Fibroblast of pulmonary artery (primary cell): ENCODE measurements around the gene LGI1.

Source experiments
- DNase-seq: peaks from one replicate; pipeline ENCODE4 v3.0.0-alpha.2; 2010; ENCODE audit warnings: low read depth
- H3K4me3 ChIP-seq: replicated peaks from 2 replicates; pipeline ENCODE4 v1.5.1; 2011; ENCODE audit warnings: low read depth, mild to moderate bottlenecking, control low read depth, low read length, moderate library complexity
- TF ChIP-seq, protein P1 (sequence below): IDR thresholded peaks from 2 replicates; pipeline ENCODE4 v1.5.1; 2011; ENCODE audit warnings: mild to moderate bottlenecking, control low read depth, low read length, inconsistent platforms; ENCODE audit errors: missing control alignments

LGI1 gene

DNA sequence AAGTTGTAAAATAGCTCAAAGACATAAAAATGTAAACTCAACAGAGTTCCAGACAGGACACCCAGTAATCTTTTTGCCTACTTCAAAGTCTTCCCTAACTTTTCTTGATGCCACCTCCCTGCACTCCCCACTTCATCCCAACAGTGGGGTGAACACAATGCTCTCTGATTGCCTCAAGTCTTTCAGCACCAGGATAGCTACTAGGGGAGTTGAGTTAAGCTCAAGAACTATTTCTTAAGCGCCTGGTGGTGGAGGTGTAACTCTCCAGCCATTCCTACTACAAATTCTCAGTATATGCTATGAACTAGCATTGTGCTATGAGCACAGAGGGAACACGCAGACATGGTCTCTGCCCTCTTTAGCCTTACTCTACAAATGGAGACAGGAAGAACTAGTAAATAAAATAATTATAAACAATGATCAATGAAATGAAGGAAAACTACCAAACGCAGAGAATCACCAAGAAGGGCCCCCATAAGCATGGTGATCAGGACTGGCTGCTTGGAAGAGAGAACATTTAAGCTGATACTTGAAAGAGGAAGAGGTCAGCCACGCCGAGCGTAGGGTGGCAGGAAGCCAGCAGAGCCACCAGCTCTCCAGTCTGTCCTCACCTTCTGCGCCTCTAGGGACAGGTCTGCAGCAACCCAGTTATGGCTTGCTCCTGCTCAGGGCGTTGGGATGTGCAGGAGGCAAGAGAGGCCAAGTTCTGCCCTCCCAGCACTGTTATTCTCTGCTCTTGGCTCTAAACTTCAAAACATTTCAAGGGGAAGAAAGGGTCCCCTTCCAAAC, 38.6 kb upstream of the LGI1 start:
- peak; percentile 3 for DNase-seq
- no peak overlapping the region for H3K4me3 ChIP-seq
- TF ChIP-seq, protein P1, sequence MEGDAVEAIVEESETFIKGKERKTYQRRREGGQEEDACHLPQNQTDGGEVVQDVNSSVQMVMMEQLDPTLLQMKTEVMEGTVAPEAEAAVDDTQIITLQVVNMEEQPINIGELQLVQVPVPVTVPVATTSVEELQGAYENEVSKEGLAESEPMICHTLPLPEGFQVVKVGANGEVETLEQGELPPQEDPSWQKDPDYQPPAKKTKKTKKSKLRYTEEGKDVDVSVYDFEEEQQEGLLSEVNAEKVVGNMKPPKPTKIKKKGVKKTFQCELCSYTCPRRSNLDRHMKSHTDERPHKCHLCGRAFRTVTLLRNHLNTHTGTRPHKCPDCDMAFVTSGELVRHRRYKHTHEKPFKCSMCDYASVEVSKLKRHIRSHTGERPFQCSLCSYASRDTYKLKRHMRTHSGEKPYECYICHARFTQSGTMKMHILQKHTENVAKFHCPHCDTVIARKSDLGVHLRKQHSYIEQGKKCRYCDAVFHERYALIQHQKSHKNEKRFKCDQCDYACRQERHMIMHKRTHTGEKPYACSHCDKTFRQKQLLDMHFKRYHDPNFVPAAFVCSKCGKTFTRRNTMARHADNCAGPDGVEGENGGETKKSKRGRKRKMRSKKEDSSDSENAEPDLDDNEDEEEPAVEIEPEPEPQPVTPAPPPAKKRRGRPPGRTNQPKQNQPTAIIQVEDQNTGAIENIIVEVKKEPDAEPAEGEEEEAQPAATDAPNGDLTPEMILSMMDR: no peak

DNA sequence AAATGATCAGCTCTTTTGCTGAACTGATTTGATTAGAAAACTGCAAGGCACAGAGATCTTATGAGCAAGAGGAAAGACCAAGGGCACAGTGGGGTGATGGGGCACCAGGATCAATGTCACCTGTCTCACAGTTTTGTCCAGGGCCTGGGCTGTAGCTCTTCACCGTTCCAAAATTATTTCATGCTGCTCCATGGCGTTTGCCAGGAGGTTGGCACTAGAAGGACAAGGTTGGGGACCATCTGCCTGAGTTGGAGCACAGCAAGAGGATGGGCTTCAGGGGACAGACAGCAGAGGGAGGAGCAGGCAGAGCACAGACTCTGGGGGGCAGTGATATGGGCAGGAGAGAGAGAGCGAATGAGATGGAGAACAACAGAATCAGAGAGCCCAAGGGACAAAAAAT, 37.8 kb upstream of the LGI1 start:
- no peak overlapping the region for H3K4me3 ChIP-seq
- TF ChIP-seq, protein P1: no peak
- DNase-seq: no peak

DNA sequence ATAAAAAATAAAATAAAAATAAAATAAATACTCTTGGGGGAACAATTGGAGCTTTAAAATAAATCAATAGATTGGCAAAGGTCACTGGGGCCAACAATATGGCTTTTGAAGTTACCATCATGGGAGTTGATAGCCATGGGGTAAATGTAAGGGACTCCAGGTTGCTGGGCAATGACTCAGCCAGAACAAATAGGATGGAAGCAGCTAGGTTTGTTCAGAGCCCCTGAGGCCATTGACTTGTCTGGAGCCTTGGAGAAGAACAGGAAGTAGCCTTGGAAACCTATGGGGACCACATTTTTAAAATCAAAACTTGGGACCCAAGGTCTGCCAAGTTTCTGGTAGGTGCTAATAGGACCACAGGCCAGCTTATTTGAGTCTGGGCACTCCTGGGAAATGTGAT, 35.2 kb upstream of the LGI1 start:
- TF ChIP-seq, protein P1: no peak
- H3K4me3 ChIP-seq: no peak overlapping the region
- no peak for DNase-seq

DNA sequence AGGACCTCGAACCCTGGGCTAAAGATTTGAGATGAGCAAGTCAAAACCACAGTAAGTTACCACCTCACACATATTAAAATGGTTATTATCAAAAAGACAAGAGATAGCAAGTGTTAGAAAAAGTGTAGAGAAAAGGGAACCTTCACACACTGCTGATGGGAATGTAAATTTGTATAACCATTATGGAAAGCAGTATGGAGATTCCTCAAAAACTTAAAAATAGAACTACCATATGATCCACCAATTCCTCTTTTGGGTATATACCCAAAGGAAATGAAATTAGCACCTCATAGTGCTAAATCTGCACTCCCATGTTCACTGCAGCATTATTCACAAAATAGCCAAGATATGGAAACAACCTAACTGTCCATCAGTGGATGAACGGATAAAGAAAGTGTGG, 34.6 kb upstream of the LGI1 start:
- DNase-seq: no peak
- TF ChIP-seq, protein P1: no peak
- no peak overlapping the region for H3K4me3 ChIP-seq

DNA sequence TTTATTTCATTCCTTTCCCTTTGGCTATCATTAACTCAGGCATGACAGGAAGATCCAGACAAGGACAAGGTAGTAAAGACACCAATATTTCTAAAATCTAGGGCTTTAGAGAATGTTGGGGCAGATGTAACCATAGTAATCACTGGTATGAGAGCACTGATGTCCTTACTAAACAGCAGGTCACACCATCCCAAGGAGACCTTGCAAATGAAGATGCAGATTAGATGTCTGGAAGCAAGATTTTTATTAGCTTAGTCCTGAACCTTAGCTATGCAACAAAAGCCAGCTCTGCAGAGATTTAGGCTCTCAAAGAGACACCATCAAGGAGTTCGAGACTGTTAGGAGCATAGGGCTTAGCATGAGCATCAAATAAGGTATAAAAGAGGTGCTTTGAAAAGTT, 31.7 kb upstream of the LGI1 start:
- no peak for DNase-seq
- TF ChIP-seq, protein P1: no peak
- no peak overlapping the region for H3K4me3 ChIP-seq

DNA sequence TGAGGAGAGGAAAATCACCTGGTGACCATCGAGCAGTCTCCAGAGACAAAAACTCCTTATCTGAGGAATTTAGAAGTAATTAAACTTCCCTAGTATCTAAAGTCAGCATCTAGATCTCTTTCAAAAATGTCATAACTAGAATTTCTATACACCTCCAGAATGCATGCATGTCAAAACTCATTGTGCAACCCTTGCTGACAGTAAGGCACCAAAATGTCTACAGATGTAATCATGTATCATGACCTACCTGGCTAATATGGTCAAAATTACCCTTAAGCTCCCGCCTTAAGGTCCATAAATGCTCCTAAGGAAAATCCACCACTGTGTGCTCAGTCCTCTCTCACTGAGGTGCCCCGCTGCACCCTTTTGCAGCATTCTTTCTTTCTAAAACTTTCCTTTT, 16.4 kb upstream of the LGI1 start:
- DNase-seq: no peak
- TF ChIP-seq, protein P1: no peak
- H3K4me3 ChIP-seq: no peak overlapping the region

DNA sequence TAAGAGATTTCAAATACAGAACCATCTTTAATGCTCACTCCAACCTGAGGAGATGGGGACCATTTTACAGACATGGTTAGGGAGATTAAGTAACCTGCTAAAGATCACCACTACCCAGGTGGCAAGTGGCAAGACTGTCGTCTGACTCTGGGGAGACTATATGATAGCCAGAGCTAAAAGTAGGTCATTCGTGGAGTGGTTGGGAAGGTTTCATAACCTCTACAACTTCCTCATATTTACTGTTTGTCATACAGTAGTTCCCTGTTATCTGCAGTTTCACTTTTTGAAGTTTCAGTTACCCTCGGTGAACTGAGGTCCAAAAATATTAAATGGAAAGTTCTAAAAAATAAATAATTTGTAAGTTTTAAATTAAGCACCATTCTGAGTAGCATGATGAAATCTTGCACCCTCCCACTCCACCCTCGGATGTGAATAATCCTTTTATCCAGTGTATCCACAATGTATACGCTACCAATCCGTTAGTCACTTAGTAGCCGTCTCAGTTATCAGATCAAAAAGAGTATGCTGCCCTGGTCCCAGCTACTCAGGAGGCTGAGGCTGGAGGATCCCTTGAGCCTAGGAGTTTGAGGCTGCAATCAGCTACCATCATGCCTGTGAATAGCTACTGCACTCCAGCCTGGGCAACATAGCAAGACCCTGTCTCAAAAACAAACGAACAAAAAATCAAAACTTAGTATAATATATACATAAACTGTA, 14.9 kb upstream of the LGI1 start:
- no peak overlapping the region for H3K4me3 ChIP-seq
- TF ChIP-seq, protein P1: no peak
- no peak for DNase-seq
